Stimulated activated effector memory CD8-positive, alpha-beta T cell treated with anti-CD3 and anti-CD28 coated beads, Interleukin-12 subunit alpha, Interleukin-12 subunit beta, amount 100 ng/mL, for 72 hours (primary cell): ENCODE results near the gene PPM1N.

Experiments used
- ATAC-seq: fragments of 150-1000 bp; cut with Tn5 transposase; 2 replicates; pipeline ENCODE4 v1.10.0; 2021
- DNase-seq, 2 donors: peaks; one replicate each; pipeline ENCODE4 v3.0.0; 2021 to 2022; ENCODE audit warnings: low spot score in 2 of 2
- H3K27ac Mint-ChIP-seq: one replicate; pipeline ENCODE4 v1.8.0; 2022; ENCODE audit warnings: mild to moderate bottlenecking, mixed read lengths
- H3K36me3 Mint-ChIP-seq: one replicate; pipeline ENCODE4 v1.8.0; 2022; ENCODE audit warnings: mild to moderate bottlenecking, mixed read lengths
- H3K4me1 Mint-ChIP-seq: one replicate; pipeline ENCODE4 v1.8.0; 2022; ENCODE audit warnings: mixed read lengths
- H3K4me3 Mint-ChIP-seq: one replicate; pipeline ENCODE4 v1.8.0; 2022; ENCODE audit warnings: mild to moderate bottlenecking, mixed read lengths
- H3K9me3 Mint-ChIP-seq: one replicate; pipeline ENCODE4 v1.8.0; 2022; ENCODE audit warnings: mixed read lengths

The PPM1N gene

DNA sequence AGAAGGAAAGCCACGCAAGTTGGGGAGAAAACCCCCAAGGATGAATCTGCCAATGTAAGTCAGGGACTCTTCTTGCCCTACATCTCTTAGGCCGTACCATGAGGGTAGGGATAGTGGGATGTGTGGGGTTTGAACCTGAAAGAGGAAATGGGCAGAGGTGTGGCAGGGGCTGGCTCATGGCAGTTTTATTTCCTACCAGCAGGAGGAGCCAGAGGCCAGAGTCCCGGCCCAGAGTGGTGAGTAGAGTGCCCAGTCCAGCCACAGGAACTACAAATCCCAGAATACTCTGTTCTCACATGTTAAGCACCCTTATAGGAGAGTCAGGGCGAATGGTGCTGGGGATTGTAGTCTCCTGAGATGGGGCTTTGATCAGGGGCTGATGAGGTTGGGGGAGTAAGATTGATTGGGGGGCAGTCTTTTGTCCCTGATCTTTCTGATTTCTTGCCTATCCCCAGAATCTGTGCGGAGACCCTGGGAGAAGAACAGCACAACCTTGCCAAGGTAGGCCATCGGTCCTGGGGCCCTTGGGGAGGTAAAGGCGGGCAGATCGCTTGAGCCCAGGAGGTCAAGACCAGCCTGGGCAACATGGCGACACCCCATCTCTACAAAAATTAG lies 25.5 kb downstream of the PPM1N start:
- H3K4me3 Mint-ChIP-seq, result no peak overlapping the region
- DNase-seq (peak; percentile 65 to 86), ATAC-seq (peak; percentile 98)
- peaks cover 23% of the 10 kb centered on the region for H3K4me1 Mint-ChIP-seq
- H3K36me3 Mint-ChIP-seq, result peaks cover 100% of the 10 kb centered on the region
- no peaks in the 10 kb centered on the region for H3K9me3 Mint-ChIP-seq
- H3K27ac Mint-ChIP-seq, result peak overlapping the region; percentile 83

DNA sequence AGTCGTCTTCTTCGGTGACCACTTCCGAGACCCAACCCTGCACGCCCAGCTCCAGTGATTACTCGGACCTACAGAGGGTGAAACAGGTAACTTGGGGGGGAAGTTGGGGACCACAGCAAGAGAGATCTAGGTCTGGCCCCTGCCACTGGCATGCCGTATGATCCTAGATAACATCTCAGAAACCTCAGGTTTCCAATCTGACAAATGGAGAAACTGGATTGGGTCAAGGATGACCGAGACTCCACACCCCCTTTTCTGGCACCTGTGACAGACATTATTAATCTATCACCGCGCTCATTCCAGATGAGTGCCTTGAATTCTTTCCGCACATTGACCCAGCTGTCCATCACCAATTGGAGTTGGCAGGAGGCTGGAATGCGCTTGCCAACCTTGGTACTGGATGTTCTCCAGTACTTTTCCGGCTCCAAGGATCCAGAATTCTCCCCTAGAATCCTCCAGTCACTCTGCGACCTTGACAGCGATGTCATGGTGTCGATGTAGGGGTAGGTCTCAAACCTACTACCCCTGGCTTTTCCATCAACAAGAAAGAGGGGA lies 26.4 kb downstream of the PPM1N start:
- H3K27ac Mint-ChIP-seq, result peak overlapping the region; percentile 83

DNA sequence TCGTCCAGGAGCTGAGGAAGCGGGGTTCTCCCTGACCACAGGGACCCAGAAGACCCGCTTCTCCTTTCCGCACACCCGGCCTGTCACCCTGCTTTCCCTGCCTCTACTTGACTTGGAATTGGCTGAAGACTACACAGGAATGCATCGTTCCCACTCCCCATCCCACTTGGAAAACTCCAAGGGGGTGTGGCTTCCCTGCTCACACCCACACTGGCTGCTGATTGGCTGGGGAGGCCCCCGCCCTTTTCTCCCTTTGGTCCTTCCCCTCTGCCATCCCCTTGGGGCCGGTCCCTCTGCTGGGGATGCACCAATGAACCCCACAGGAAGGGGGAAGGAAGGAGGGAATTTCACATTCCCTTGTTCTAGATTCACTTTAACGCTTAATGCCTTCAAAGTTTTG lies 27.9 kb downstream of the PPM1N start:
- ATAC-seq (no peak), DNase-seq (no peak)
- H3K4me1 Mint-ChIP-seq, result peaks cover 23% of the 10 kb centered on the region
- no peak overlapping the region for H3K4me3 Mint-ChIP-seq
- H3K36me3 Mint-ChIP-seq, result peaks cover 88% of the 10 kb centered on the region
- H3K27ac Mint-ChIP-seq, result no peak overlapping the region
- H3K9me3 Mint-ChIP-seq, result no peaks in the 10 kb centered on the region

More for the DNA sequence above, 26.4 kb downstream of the PPM1N start:
- ATAC-seq (no peak), DNase-seq (no peak)
- H3K4me3 Mint-ChIP-seq, result no peak overlapping the region
- no peaks in the 10 kb centered on the region for H3K9me3 Mint-ChIP-seq
- peaks cover 99% of the 10 kb centered on the region for H3K36me3 Mint-ChIP-seq
- peaks cover 23% of the 10 kb centered on the region for H3K4me1 Mint-ChIP-seq

DNA sequence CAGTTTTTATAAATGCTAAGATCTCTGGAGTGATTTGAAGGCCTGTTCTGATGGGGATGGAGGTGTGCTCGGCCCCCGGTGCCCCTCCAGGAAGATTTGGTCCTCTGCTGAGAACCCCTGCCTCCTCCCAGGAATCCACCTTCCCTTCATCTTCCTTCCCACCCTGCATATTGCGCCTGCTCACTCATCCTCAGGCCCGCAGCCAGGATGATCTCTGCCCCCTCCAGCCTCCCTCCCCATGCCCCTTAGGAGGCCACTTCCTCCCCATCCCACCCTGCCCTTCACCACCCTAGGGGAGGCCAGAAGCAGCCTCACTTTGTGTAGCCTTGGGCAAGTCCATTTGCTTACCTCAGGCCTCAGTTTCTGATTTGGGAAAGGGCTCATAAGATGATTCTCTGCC lies 28.7 kb downstream of the PPM1N start:
- no peak overlapping the region for H3K27ac Mint-ChIP-seq
- H3K4me1 Mint-ChIP-seq, result peaks cover 23% of the 10 kb centered on the region
- no peak overlapping the region for H3K4me3 Mint-ChIP-seq
- peaks cover 5% of the 10 kb centered on the region for H3K9me3 Mint-ChIP-seq
- H3K36me3 Mint-ChIP-seq, result peaks cover 80% of the 10 kb centered on the region
- ATAC-seq, result no peak
- DNase-seq, result no peak

DNA sequence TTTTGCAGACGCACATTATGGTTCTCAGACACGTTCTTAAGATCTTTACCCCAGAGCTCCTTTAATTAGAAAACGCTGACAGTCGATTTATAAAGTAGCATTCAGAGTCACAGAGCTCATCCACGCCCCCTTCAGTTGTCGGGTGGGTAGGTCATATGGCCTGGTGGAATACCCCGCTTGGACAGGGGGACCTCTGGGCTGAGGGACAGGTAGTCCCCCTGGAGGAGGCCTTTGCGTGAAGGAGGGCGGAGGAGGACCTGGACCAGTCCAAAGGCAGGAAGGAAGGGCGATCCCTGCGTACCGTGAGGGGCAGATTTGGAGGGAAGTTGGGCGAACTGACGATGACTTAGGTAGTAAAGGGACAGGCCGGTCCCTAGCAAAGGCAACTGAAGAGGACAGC lies 29.5 kb downstream of the PPM1N start:
- Mint-ChIP-seq H3K9me3 (peaks cover 5% of the 10 kb centered on the region), H3K4me3 (peak overlapping the region; percentile 8), H3K36me3 (peaks cover 73% of the 10 kb centered on the region), H3K4me1 (peaks cover 23% of the 10 kb centered on the region), H3K27ac (peak overlapping the region; percentile 80)
- ATAC-seq (no peak), DNase-seq (no peak)

DNA sequence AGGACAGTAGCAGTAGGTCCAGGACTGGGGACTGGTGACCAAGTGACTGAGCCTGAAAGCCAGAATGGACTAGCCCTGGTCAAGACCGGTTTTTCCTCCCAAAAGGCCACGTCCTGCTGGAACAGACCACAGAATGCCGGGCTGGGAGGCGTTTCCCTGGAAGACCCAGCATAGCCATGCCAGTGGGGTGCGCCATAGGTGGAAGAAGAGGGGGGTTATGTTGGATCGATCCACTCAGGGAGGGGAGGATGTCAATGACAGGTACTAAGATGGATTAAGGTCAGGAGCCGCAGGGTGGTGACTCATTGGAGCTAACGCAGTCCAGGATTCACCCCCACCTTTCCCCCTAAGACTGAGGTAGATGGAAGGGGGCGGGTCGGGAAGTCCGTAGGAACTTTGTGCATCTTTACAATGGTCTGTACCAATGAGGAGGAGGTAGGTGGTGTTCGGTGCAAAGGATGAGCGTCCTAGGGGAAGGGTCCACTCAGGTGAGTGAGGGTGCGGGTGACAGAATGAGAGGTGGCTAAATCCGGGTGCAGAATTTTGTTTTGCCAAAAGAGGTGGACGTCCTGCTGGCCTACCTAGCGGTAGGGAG lies 30.0 kb downstream of the PPM1N start:
- peak overlapping the region; percentile 8 for H3K4me3 Mint-ChIP-seq
- H3K9me3 Mint-ChIP-seq, result peaks cover 5% of the 10 kb centered on the region
- DNase-seq, result no peak
- H3K4me1 Mint-ChIP-seq, result peaks cover 22% of the 10 kb centered on the region
- H3K27ac Mint-ChIP-seq, result peak overlapping the region; percentile 80
- ATAC-seq, result no peak
- H3K36me3 Mint-ChIP-seq, result peaks cover 67% of the 10 kb centered on the region

DNA sequence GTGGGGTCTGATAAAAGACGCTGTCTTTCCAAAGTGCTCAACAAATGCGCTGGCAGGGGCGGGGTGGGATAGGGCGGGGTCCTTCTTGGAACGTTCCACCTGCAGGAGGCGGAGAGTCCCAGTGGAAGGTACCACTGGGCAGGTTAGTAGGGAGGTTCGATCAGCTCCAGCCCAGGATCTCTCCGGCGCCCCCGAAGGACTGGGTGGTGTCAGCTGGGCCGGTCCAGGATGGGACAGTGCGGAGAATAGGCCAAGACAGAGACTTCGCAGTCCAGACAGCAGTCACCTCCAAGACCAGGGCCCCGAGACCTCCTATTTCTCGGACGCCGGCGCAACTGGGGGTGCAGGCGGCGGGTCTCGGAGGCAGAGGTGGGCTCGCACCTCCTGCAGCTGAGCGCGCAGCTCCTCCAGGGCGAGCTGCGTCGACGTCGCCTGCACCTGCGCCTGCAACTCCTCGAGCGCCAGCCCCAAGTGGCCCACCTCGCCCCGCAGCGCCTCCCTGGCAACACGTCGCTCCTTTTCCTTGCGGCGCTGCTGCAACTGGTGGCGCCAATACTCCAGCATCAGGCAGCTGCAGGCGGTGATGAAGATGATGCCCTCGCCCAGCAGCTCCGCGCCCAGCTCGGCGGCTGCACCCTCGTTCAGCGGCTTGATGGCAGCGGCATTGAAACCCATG lies 30.6 kb downstream of the PPM1N start:
- H3K4me3 Mint-ChIP-seq, result no peak overlapping the region
- DNase-seq (no peak), ATAC-seq (peak; percentile 39)
- H3K27ac Mint-ChIP-seq, result peak overlapping the region; percentile 80
- H3K9me3 Mint-ChIP-seq, result peaks cover 5% of the 10 kb centered on the region
- H3K4me1 Mint-ChIP-seq, result peaks cover 16% of the 10 kb centered on the region
- H3K36me3 Mint-ChIP-seq, result peaks cover 61% of the 10 kb centered on the region

DNA sequence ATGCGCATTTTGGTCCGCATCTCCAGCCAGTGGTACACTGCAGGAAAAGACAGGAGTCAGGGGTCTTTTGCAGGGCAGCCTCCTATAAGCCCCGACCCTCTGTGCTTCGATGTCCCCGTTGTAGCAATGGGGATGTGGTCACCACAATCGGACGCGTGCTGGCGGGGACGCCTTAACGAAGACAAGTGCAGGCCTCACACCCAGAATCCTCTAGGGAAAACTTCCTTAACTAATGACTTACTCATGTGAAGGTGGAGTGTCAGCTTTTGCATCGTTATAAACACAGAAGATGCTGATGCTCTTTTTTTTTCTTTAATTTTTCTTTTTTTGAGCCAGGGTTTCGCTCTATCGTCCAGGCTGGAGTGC lies 31.2 kb downstream of the PPM1N start:
- peak; percentile 8 for ATAC-seq
- Mint-ChIP-seq H3K36me3 (peaks cover 56% of the 10 kb centered on the region), H3K4me1 (peaks cover 14% of the 10 kb centered on the region), H3K27ac (peak overlapping the region; percentile 20), H3K9me3 (peaks cover 5% of the 10 kb centered on the region), H3K4me3 (no peak overlapping the region)
- DNase-seq, result no peak

DNA sequence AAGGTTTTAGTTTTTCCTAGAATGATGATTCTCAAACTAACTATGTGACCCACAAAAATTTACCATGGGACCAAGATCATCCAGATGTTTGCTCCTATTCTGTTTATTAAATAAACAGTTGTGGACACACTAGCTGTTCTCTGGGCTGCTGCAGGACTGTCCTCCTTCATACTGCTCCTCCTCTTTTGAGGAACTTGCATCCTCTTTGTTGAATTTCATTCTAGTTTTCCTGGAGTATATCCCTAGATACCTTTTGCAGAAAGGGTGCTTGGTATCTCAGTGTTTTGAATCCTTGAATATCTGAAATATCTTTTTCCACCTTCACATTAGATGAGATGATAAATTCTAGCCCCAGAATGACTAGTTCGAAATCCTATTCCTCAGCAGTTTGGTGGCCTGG lies 33.1 kb downstream of the PPM1N start:
- peaks cover 14% of the 10 kb centered on the region for H3K4me1 Mint-ChIP-seq
- no peak overlapping the region for H3K4me3 Mint-ChIP-seq
- peaks cover 5% of the 10 kb centered on the region for H3K9me3 Mint-ChIP-seq
- ATAC-seq (no peak), DNase-seq (no peak)
- H3K36me3 Mint-ChIP-seq, result peaks cover 36% of the 10 kb centered on the region
- no peak overlapping the region for H3K27ac Mint-ChIP-seq

DNA sequence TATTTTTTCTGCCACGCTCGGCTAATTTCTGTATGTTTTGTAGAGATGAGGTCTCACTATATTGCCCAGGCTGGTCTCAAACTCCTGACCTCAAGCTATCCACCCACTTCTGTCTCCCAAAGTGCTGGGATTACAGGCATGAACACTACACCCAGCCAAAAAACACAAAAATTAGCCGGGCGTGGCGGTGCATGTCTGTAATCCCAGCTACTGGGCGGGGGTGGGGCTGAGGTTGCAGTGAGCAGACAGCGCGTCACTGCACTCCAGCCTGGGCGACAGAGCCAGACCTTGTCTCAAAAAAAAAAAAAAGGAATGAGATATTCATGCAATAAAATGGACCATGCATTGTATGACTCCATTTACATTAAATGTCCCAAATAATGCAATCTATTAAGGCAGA lies 41.2 kb downstream of the PPM1N start:
- Mint-ChIP-seq H3K4me1 (no peaks in the 10 kb centered on the region), H3K36me3 (no peaks in the 10 kb centered on the region), H3K27ac (no peak overlapping the region), H3K4me3 (no peak overlapping the region), H3K9me3 (no peaks in the 10 kb centered on the region)
- ATAC-seq (no peak), DNase-seq (no peak)

DNA sequence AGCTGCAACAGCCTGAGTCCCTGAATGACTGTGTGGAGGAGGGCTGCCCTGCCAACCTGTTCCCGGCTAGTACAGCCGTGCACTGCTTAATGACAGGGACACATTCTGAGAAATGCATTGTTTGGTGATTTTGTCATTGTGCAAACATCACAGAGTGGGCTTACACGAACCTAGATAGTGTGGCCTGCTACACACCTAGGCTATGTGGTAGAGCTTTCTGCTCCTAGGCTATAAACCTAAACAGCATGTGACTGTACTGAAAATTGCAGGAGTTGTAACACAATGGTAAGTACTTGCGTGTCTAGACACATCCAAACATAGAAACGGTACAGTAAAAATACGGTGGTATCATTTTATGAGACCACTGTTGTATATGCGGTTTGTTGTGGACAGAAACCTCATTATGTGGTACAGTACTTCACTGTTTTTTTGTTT lies 44.0 kb downstream of the PPM1N start:
- no peak for ATAC-seq
- H3K36me3 Mint-ChIP-seq, result no peaks in the 10 kb centered on the region

DNA sequence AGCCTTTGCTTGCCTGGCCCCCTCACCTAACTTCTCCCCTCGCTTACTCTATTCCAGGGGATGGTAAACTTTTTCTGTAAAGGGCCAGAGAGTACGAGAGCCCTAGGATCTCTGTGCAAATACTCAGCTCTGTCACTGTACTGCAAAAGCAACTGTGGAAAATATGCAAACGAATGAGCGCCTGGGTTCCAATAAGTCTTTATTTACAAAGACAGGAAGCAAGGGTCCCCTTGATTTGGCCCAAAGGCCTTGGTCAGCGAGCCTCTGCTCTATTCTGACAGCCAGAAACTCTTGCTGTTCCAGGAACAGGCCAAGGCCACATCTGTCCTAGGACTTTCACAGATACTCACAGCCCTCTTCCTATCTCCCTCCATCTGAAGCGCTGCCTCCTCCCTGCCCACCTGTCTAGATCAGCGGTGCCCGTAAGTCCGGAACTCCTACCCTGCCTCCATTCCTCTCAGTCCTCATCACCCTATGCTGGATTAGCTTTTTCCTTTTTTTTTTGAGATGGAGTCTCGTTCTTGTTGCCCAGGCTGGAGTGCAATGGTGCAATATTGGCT lies 49.0 kb downstream of the PPM1N start:
- ATAC-seq, result no peak
- no peaks in the 10 kb centered on the region for H3K4me1 Mint-ChIP-seq
- H3K36me3 Mint-ChIP-seq, result no peaks in the 10 kb centered on the region

More for the DNA sequence above, 44.0 kb downstream of the PPM1N start:
- no peaks in the 10 kb centered on the region for H3K9me3 Mint-ChIP-seq
- no peak for DNase-seq
- no peaks in the 10 kb centered on the region for H3K4me1 Mint-ChIP-seq
- H3K27ac Mint-ChIP-seq, result no peak overlapping the region
- no peak overlapping the region for H3K4me3 Mint-ChIP-seq

DNA sequence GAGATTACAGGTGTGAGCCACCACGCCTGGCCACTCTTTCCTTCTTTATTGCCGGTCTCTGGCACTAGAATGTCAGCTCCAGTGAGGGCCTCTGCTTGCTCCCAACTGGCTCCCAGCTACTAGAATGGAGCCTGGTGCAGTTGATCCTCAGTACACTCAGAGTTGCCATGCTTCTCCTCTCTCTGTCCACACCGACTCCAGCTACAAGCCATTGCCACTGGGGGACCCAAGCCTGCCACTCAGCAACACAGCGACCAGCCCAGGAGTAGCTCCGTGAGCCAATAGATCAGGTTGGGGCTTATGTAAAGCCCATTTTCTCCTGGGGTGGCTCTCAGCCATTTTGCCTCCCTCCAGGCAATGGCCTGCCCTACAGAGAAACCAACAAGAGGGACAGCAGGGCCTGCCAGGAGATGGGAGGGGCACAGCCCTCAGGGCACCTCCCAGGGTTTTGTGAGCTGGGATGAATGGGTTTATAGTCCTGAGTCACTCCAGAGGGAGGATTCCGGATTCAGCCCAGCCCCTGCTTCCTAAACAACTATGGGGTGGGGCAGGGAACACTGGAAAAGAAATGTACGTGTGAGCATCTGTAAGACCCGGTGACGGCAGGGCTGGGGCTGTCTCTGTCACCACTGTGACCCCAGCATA lies 49.8 kb downstream of the PPM1N start:
- no peak for DNase-seq
- no peak overlapping the region for H3K4me3 Mint-ChIP-seq
- ATAC-seq, result no peak
- H3K4me1 Mint-ChIP-seq, result no peaks in the 10 kb centered on the region
- H3K9me3 Mint-ChIP-seq, result no peaks in the 10 kb centered on the region
- no peak overlapping the region for H3K27ac Mint-ChIP-seq
- H3K36me3 Mint-ChIP-seq, result no peaks in the 10 kb centered on the region

More for the DNA sequence above, 49.0 kb downstream of the PPM1N start:
- Mint-ChIP-seq H3K9me3 (no peaks in the 10 kb centered on the region), H3K27ac (no peak overlapping the region), H3K4me3 (no peak overlapping the region)
- DNase-seq, result no peak
